Epithelial cell of prostate (primary cell): ENCODE results near the gene PFDN1.
"Not testable (repeated sequence)": the region's sequence is repeated elsewhere in the genome, so short reads cannot be mapped to it uniquely, and the experiment has no call there.

ENCODE experiments used
- DNase-seq: peaks from one replicate; pipeline ENCODE4 v3.0.0-alpha.2; 2011; ENCODE audit warnings: low read depth, low spot score
- H3K27ac ChIP-seq: fragments of 450-650 bp; 2 replicates; pipeline ENCODE4 v1.5.1; 2017; ENCODE audit warnings: mild to moderate bottlenecking

The PFDN1 gene

DNA sequence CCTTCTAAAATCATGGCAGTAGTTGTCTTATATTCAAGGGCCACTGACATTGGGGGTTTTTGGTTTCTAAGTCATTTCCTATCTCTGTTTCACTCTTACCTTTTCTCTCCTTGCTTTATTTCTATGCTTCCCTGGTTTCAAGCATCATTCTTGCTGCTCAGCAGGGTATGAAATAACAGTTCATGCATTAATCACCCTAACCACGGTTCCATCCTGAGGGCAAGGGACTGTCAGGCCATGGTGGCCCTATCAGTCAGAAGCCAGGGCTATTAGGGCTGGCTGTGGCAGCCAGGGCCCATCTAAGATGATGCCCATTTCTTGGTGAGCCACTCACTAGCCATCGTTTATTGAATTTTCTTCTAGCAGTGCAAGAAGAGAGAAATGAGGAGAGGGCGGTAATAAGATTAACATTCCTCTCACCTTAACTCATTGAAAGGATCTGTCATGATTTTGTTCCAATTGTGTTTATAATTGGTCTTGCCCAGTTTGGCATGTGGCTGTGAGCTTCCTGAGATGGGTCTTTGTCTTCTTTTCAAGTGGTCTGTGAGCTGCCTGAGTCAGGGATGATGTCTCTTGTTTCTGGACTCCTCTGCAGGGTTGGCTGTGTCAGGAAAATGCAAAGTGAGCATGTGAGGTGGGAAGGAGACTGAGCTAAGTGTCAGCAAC is 82.7 kb downstream of the PFDN1 start:
- DNase-seq, result no peak
- H3K27ac ChIP-seq, result peak overlapping the region; percentile 52

DNA sequence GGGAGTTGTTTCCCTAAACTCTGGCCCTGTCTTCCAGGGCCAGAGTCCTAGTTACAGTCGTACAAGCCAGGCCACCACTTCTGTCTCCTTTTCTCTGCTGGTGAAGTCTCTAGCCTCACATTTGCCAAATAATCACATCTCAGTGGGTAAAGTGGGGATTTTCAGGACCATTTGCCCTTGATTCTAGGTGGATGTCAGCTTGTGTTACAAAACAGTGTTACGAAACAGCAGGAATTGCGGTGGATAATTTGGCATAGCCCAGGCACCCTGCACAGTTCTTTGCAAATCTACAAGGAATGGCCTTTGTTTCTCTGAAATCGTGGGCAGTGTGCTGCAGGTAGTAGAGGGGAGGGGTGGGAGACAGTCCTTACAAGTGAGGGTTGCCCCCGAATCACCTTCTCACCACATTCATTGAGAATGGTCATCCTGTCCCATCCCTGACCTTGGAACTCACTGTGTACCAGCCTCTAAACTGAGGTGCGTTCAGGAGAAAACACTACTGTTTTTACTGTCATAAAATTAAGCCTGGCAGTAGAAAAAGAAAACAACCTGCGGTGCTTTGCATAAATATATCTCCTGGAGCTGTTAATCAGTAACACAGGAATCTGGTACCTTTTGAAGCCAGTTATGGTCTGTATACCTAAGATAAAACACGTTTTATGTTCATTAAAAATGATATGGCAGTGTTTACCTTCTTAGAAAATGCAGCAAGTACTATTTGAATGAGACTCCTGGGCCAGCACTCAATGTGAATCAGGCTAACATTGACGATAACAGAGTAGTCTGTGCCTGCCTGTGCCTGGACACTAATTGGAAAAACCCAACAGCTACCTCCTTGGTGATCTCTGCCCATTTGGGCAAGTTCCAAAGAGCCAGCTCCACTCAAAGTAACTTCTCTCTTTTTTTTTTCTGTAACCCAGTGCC is 83.6 kb downstream of the PFDN1 start:
- DNase-seq, result no peak
- peak overlapping the region; percentile 52 for H3K27ac ChIP-seq

DNA sequence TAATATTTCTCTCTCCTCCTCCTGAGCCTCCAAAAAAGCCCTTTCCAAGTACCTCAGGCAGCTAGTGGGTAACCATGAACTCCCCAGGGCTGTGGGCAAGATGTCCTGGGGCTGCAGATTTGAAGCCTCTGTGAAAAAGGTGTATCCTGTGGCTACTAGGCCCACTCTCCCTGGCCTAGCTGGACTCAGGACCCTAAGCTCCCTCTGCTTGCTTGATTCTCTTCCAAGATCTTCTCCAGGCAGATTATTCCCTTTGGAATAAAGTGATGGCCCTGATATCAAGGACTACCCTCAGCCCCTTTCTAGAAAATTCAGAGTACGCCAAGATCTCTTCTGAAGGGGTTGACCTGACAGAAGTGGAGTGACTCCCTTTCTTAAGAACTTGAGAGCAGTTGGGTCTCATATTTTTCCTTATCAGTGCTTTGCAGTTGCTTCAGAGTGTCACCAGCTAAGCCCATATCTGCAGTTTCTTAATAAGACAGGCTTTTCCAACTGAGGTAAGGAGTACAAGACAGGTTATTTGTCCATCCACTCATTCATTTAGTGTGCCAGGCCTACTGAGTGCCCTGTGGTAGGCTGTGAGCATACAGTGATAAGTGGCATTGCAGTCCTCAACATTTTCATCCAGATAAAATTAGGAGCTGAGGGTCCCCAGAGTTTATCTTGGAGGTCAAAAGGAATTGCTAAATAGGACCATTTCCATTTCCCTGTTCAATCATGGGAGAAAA is 85.4 kb downstream of the PFDN1 start:
- DNase-seq, result no peak

DNA sequence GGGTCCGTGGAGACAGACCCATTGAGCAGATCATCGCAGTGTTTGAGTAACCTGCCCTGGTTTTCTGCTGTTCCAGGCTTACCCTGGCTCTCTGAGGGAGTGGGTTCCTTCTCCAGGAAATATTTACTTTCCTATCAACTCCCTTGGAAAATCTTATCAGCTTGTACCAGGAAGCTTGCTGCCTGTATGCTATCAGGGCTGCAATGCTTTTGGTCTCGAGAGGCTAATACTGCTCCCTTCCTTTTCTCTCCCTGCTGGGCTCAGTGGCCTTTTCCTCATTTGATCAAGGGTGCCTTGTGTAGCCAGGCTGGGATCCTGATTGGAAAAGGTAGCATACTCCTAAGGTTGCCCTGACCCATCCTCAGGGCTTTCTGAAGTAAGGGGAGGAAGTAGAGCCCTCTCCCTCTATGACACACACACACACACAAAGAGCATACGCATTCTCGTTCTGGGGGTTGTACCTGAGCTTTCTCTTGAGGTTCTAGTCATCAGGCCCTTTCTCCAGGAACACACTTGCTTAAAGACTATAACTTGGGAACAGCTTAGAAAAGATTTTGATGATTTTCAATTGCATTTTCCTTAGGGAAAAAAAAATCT is 86.3 kb downstream of the PFDN1 start:
- no peak overlapping the region for H3K27ac ChIP-seq
- no peak for DNase-seq

More for the DNA sequence above, 85.4 kb downstream of the PFDN1 start:
- H3K27ac ChIP-seq, result no peak overlapping the region

DNA sequence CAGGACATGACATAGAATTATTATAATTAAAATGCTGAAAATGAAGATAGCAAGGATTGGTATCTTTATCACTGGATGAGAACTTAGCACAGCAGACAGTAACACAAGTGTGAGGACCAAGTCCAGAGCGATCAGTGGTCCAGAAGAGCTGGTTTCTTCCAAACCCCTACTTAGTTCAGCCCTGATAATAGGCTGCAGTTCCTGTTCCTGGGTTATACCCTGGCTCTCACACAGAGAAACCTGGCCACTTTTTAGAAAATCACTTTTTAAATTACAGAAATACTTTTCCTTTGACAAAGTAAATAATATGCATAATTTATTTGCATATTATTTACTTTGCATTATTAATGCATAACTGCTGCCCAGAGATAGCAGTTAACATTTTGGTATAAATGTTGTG is 87.6 kb downstream of the PFDN1 start:
- no peak for DNase-seq
- H3K27ac ChIP-seq, result no peak overlapping the region

DNA sequence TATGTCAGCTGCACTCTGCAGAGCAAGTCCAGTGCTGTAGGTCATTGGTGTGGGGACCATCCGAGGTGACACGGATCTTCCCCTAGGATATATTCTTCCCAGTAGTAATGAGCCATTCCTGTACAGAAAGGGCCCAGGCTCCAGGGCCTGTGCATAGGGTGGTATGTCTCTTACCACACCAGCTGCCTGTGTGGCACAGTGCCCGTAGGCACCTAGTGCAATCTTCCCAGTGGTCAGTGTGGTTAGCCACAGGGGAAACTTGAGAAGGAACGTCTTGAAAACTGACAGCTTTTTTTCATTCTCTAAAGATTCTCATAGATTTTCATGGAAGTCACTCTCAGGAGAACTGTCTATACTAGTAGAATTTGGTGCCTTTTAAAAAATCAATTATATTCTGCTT is 88.1 kb downstream of the PFDN1 start:
- DNase-seq, result no peak

DNA sequence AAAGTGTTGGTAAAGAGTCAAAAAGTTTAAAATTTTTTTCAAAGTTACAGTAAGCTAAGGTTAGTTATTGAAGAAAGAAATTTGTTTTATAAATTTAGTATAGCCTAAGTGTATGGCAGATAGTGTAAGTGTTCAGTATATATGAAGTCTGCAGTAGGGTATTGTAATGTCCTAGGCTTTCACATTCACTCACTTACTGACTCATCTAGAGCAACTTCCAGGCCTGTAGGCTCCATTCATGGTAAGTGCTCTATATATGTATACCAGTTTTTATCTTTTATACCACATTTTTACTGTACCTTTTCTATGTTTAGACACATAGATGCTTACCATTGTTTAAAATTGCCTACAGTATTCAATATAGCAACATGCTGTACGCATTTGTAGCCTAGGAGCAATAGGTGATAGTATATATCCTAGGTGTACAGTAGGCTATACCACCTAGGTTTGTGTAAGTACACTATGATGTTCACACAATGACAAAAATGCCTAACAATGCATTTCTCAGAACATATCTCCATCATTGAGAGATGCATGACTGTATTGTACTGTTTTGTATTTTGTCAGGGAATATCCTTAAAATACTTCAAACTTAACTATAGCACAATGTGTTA is 89.4 kb downstream of the PFDN1 start:
- DNase-seq, result no peak
- H3K27ac ChIP-seq, result no peak overlapping the region

More for the DNA sequence above, 88.1 kb downstream of the PFDN1 start:
- H3K27ac ChIP-seq, result no peak overlapping the region

DNA sequence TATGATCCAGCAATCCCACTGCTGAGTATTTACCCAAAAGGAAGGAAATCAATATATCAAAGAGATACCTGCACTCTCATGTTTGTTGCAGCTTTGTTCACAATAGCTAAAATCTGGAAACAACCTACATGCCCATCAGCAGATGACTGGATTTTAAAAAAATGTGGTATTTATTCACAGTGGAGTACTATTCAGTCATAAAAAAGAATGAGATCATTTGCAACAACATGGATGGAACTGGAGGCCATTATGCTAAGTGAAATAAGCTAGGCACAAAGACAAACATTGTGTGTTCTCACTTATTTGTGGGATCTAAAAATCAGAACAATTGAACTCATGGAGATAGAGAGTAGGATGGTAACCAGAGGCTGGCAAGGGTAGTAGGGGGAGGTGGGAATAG is 94.8 kb downstream of the PFDN1 start:
- H3K27ac ChIP-seq, result no peak overlapping the region
- DNase-seq, result no peak

DNA sequence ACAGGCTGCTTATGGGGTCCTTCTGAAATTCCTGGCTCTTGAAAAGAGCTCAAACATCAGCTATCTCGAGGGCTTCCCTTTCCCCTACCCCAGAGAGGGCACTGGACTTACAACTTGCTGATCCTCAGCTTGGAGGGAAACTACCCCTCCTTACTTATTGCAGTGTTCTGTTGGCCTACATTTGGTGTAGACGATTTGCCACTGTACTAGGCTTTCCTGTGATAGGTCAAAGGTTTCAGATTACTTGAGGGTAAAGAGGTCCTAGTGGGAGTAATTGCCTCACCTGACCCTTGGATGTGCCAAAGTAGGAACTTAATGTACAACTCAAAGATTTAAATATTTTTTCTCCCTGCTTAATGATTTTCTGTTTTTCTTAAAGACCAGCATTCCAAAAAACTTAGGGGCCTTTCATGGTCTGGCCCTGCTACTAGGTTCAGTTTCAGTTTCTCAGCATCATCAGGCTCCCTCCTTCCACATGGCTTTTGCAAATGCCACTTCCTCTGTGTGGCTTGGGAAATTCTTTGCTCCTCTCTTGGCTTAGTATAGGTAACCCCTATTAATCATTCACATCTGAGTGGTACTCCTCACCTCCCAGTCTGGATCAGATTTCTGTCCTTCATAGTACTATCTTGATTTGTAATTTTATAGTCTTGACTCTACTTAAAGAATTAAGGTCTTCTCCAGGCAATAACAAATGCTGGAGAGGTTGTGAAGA is 95.5 kb downstream of the PFDN1 start:
- no peak overlapping the region for H3K27ac ChIP-seq
- DNase-seq, result no peak

DNA sequence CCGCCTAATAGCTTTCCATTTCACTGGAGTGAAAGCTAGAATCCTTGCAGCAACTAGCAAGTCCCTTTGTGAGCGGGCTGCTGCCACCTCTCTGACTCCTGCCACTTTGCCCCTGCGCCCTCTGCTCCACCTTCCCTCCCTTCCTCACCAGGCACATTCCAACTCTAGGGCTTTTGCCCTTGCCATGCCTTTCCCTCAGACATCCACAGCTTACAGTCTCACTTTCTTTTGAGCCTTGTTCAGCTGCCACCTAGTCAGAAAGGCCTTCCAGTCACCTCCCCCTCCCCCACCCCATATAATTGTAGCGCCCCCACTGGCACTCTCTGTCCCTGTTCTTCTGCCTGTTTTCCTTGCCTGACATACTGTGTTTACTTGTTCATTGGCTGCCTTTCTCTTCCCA is 96.9 kb downstream of the PFDN1 start:
- no peak overlapping the region for H3K27ac ChIP-seq
- DNase-seq, result no peak

DNA sequence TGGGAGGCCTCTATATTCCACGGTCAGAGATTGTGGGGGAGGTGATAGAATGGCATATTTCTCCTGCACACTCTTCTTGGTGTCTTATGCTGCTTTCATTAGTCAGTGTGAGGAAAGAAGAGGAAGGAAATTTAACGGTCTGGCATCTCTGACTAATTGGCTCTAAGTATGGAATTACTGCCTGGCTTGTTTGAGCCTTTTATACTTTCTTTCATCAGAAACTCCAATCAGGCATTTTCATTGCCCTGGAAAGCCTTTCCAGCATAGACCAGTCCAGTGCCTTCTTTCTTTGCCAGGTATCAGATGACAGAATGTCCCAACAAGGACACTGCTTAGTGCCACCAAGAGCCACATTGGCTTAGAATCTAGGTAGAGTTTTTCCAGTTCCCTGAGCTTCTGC is 97.7 kb downstream of the PFDN1 start:
- no peak overlapping the region for H3K27ac ChIP-seq
- DNase-seq, result no peak

DNA sequence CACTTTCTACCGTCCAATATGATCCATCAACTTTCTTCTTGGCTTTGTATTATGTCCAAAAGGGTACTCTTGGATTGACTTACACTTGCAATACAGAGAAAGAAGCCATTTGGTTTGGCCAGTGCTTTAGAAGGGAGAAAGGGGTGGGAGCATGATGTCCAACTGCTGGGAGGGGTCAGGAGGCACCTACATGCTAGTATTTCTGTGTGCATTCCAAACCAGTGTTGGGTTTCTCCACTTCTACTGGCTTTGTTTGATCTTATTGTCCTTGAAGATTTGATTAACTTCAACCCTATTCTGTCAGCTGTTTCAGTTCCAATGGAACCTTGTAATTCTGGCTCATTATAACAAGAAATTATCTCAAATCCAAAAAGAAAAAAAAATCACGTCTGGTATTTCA is 100.3 kb downstream of the PFDN1 start:
- no peak overlapping the region for H3K27ac ChIP-seq
- DNase-seq, result no peak

DNA sequence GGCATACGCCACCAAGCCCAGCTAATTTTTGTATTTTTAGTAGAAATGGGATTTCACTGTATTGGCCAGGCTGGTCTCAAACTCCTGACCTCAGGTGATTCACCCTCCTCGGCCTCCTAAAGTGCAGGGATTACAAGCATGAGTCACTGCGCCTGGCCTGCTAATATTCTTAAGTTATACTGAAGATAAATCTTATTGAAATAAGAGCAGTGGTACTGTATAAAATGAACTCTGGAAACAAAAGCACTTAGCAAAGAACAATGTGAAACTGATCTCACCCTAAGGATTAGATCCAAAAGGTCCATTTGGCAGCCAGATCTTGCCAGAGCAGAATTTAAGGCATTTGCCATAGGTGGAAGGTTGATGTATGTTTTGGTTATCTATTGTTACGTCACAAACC is 100.8 kb downstream of the PFDN1 start:
- DNase-seq, result no peak

DNA sequence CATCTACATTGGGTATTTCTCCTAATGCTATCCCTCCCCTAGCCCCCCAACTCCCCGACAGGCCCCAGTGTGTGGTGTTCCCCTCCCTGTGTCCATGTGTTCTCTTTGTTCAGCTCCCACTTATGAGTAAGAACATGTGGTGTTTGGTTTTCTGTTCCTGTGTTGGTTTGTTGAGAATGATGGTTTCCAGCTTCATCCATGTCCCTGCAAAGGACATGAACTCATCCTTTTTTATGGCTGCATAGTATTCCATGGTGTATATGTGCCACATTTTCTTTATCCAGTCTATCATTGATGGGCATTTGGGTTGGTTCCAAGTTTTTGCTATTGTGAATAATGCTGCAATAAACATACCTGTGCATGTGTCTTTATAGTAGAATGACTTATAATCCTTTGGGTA is 104.0 kb downstream of the PFDN1 start:
- DNase-seq, H3K27ac ChIP-seq: not testable (repeated sequence)

More for the DNA sequence above, 100.8 kb downstream of the PFDN1 start:
- no peak overlapping the region for H3K27ac ChIP-seq

DNA sequence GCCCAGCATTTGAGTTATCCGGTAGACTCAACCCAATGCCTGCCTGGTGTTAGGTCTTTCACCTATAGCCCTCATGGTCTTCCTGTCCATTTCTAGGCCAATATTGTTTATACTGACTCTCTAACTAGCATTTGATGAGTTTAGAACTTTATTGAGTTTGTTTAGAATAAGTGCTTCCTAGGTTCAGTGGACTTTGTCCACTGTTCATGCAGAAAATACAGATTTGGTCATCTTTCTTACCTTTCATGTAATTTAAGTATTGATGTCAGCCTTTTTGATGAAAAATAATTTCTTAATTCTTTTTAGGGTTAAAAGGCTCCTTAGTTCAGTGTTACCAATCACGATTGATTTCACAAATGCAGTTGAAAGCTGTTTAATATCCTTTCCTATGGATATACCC is 105.9 kb downstream of the PFDN1 start:
- H3K27ac ChIP-seq, result no peak overlapping the region
- DNase-seq, result no peak

DNA sequence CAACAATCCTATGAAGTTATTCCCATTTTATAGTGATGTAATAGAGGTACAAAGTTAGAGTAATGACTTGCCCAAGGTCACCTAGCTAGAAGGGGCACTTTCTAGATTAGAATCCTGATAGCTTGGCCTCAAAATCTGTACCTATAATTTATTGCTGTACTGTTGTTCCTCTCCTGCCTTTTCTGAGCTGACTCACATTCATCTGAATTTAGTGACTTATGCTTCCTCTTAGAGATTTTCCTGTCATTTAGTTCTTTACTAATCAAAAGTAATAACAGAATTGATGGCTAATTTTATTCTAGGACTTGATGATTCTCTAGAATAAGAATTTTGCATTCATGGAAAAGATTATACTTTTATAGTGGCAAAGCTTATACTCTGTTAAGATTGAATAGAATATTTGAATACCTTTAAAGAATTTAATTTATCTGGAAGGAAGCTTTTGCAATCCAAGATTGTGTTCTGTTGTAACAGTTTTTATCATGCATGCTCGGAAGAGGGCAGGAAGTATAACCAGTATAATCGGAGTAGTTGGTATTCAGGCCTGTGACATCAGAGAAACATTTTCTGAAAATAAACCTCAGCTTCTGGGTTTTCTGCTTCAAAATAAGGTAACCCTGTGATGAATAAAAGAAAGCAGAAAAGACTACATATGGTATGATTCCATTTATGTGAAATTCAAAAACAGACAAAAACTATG is 106.6 kb downstream of the PFDN1 start:
- H3K27ac ChIP-seq, result no peak overlapping the region

More for the DNA sequence above, 106.6 kb downstream of the PFDN1 start:
- no peak for DNase-seq
